Measurements from ENCODE around the gene SMARCAL1. TPM values are rescaled to one million over a fixed set of nuclear protein-coding genes. Genes with fewer than 3 reads are reported as not detected.

The SMARCAL1 gene
- total and polyA plus RNA-seq, 2 experiments from 2014 or later: 10.3 to 17.2 TPM

- no peak for DNase-seq (ENCODE audit: low spot score)
- H3K27ac ChIP-seq (ENCODE audit: low read depth): no peak overlapping the region
Observed at GRCh38 chr2:216478151-216478550, 65.9 kb downstream of the SMARCAL1 start.

GRCh38 chr2:216478791-216479190 lies 66.5 kb downstream of the SMARCAL1 start:
- H3F3A ChIP-seq (replicated peaks; ENCODE audit: low read depth): no peaks in the 10 kb centered on the region
- peaks cover 4% of the 10 kb centered on the region; the same call in 1 of the 3 replicates for H3K36me3 Mint-ChIP-seq (ENCODE audit: low read depth)
- TF ChIP-seq EZH2phosphoT487 (IDR thresholded peaks at IDR 0.05; ENCODE audit: unreplicated experiment): no peak
- peak in 1 of 2 experiments; percentile 36; a peak in 2 of 4 replicates for TF ChIP-seq CTCF (conservative IDR thresholded peaks at IDR 0.05; ENCODE audit: low read depth in 2 of 2)
- H3K79me2 ChIP-seq (replicated peaks; ENCODE audit: insufficient read depth): no peaks in the 10 kb centered on the region
- no peak overlapping the region for H3K27ac ChIP-seq (ENCODE audit: low read depth)
- ATAC-seq: peak; percentile 85
- peaks cover 6% of the 10 kb centered on the region; the same call in 1 of the 2 replicates for H3K4me1 ChIP-seq (ENCODE audit: insufficient read depth)
- H3K4me1 Mint-ChIP-seq: peaks cover 9% of the 10 kb centered on the region
- no peak overlapping the region for H3K4me3 ChIP-seq
- H3K27me3 ChIP-seq (ENCODE audit: insufficient read depth): no peaks in the 10 kb centered on the region
- no peak for DNase-seq (ENCODE audit: low spot score)
- H3K27me3 Mint-ChIP-seq (ENCODE audit: insufficient read depth, low read depth, poor library complexity): no peaks in the 10 kb centered on the region
- H3K36me3 ChIP-seq (ENCODE audit: insufficient read depth): 0 out of 2 replicates have a peak, but pooled peaks cover 3% of the 10 kb centered on the region
- peak overlapping the region; percentile 81; the same call in 1 of the 2 replicates for H3K27ac Mint-ChIP-seq
- H3K4me2 ChIP-seq: no peak overlapping the region
- no peaks in the 10 kb centered on the region for H3K9me3 Mint-ChIP-seq
- H2AFZ ChIP-seq: no peak overlapping the region
- H4K20me1 ChIP-seq (replicated peaks; ENCODE audit: insufficient read depth): 0 out of 2 replicates have a peak, but pooled peaks cover 4% of the 10 kb centered on the region
- H3K9me2 ChIP-seq (ENCODE audit: insufficient read depth): no peaks in the 10 kb centered on the region
- H3K4me3 Mint-ChIP-seq: no peak overlapping the region

More at GRCh38 chr2:216478151-216478550, 65.9 kb downstream of the SMARCAL1 start:
- Mint-ChIP-seq H3K9me3 (no peaks in the 10 kb centered on the region), H3K27ac (no peak overlapping the region), H3K4me3 (no peak overlapping the region), H3K27me3 (ENCODE audit: insufficient read depth, low read depth, poor library complexity) (no peaks in the 10 kb centered on the region), H3K4me1 (peaks cover 9% of the 10 kb centered on the region), H3K36me3 (ENCODE audit: low read depth) (peaks cover 4% of the 10 kb centered on the region; the same call in 1 of the 3 replicates)
- H3K9me2 ChIP-seq (ENCODE audit: insufficient read depth): no peaks in the 10 kb centered on the region
- TF ChIP-seq STAT1 (IDR thresholded peaks at IDR 0.05; ENCODE audit: unreplicated experiment): no peak
- TF ChIP-seq EZH2phosphoT487 (IDR thresholded peaks at IDR 0.05; ENCODE audit: unreplicated experiment): no peak
- H2AFZ ChIP-seq: no peak overlapping the region
- H3K4me2 ChIP-seq: no peak overlapping the region
- ATAC-seq: peak; percentile 52; the same call in 2 of the 3 replicates
- H3K79me2 ChIP-seq (replicated peaks; ENCODE audit: insufficient read depth): no peaks in the 10 kb centered on the region
- no peak overlapping the region for H3K4me3 ChIP-seq
- H3F3A ChIP-seq (replicated peaks; ENCODE audit: low read depth): no peaks in the 10 kb centered on the region
- peaks cover 6% of the 10 kb centered on the region; the same call in 1 of the 2 replicates for H3K4me1 ChIP-seq (ENCODE audit: insufficient read depth)
- H3K27me3 ChIP-seq (ENCODE audit: insufficient read depth): no peaks in the 10 kb centered on the region
- 0 out of 2 replicates have a peak, but pooled peaks cover 4% of the 10 kb centered on the region for H4K20me1 ChIP-seq (replicated peaks; ENCODE audit: insufficient read depth)
- 0 out of 2 replicates have a peak, but pooled peaks cover 1% of the 10 kb centered on the region for H3K36me3 ChIP-seq (ENCODE audit: insufficient read depth)

- Histone ChIP-seq H3K36me3 (ENCODE audit: insufficient read depth) (0 out of 2 replicates have a peak, but pooled peaks cover 3% of the 10 kb centered on the region), H3K79me2 (replicated peaks; ENCODE audit: insufficient read depth) (no peaks in the 10 kb centered on the region), H3F3A (replicated peaks; ENCODE audit: low read depth) (no peaks in the 10 kb centered on the region), H2AFZ (no peak overlapping the region), H3K9me2 (ENCODE audit: insufficient read depth) (no peaks in the 10 kb centered on the region), H3K4me3 (no peak overlapping the region), H3K4me2 (no peak overlapping the region), H3K27ac (ENCODE audit: low read depth) (no peak overlapping the region), H3K4me1 (ENCODE audit: insufficient read depth) (peaks cover 6% of the 10 kb centered on the region; the same call in 1 of the 2 replicates), H4K20me1 (replicated peaks; ENCODE audit: insufficient read depth) (0 out of 2 replicates have a peak, but pooled peaks cover 4% of the 10 kb centered on the region), H3K27me3 (ENCODE audit: insufficient read depth) (no peaks in the 10 kb centered on the region)
- Mint-ChIP-seq H3K4me3 (no peak overlapping the region), H3K9me3 (no peaks in the 10 kb centered on the region), H3K27ac (no peak overlapping the region), H3K36me3 (ENCODE audit: low read depth) (peaks cover 4% of the 10 kb centered on the region; the same call in 1 of the 3 replicates), H3K27me3 (ENCODE audit: insufficient read depth, low read depth, poor library complexity) (no peaks in the 10 kb centered on the region), H3K4me1 (peaks cover 9% of the 10 kb centered on the region)
- DNase-seq (ENCODE audit: low spot score) (no peak), ATAC-seq (no peak)
- TF ChIP-seq NANOG (IDR thresholded peaks at IDR 0.05; ENCODE audit: borderline replicate concordance): no peak
- TF ChIP-seq JUNB (IDR thresholded peaks at IDR 0.05; ENCODE audit: unreplicated experiment): no peak
Observed at GRCh38 chr2:216480221-216480620, 67.9 kb downstream of the SMARCAL1 start.

All from GM23338 (cell line).